ENCODE results near the gene CPNE1. TPM values are rescaled to one million over a fixed set of nuclear protein-coding genes. Genes with fewer than 3 reads are reported as not detected.
A peak's percentile ranks its signal among the peaks of the same experiment; 100 is the strongest.

The CPNE1 gene
- total and polyA plus RNA-seq, 5 donors from 2014 or later = 175 to 398 (median 329) TPM

DNA sequence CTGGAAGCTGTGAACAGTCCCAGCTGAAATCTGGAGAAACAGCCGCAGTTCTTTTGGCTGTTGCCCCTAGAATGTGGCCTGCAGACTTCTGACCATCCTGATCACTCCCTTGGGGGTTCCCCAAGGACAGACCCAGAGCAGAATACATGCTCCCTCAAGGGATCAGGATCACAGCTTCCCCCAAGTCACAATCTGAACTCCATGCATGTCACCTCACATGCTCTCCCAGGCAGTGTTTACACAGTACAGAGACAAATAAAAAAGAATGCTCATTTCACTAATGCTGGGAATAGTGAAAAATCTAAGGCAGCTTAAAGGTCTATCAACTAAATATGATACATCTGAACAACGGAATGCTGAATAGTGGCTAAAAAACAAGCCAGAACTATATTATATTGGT, 28.6 kb downstream of the CPNE1 start:
- Histone ChIP-seq H3K36me3 (ENCODE audit: control insufficient read depth, insufficient read depth, low read length) (peaks cover 16% of the 10 kb centered on the region), H3K4me3 (ENCODE audit: low read depth, low read length) (no peak overlapping the region), H3K4me1 (ENCODE audit: control insufficient read depth, insufficient read depth, low read length, poor library complexity, severe bottlenecking) (peaks cover 5% of the 10 kb centered on the region), H3K27me3 (ENCODE audit: control insufficient read depth, insufficient read depth, low read length) (no peaks in the 10 kb centered on the region), H3K27ac (ENCODE audit: insufficient read depth, low read length, poor library complexity, severe bottlenecking) (no peak overlapping the region), H3K9me3 (ENCODE audit: control insufficient read depth in 2 of 2, low read length in 2 of 2) (no peaks in the 10 kb centered on the region)
- Mint-ChIP-seq H3K4me3 (no peak overlapping the region), H3K9me3 (no peaks in the 10 kb centered on the region), H3K4me1 (peaks cover 32 to 60% (median 53%) of the 10 kb centered on the region in 4 donors), H3K27me3 (no peaks in the 10 kb centered on the region), H3K27ac (peak overlapping the region; percentile 11 to 61 (median 21)), H3K36me3 (peaks cover 4% of the 10 kb centered on the region)
- DNase-seq (no peak), ATAC-seq (ENCODE audit: low read depth in 2 of 2) (no peak)

DNA sequence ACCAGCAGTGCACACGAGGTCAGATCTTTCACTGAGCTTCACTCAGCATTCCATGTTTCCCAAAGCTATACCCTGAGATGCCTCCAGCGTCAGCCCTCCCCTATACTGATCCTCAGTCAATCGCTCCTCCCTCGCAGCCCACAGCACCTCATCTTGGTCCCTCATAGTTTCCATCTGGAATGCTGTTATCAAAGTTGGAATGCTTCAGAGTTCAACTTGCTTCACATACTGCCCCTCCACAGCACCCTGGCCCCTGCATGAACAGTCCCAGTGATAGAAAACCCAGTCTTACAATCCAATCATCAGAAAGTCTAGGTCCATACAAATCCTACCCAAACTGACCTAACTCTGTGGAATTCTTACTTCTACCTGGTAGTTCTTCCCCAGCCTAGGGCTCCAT, 29.0 kb downstream of the CPNE1 start:
- peak overlapping the region in 1 of 4 donors; percentile 20 for H3K4me3 Mint-ChIP-seq
- H3K4me1 Mint-ChIP-seq = peaks cover 29 to 55% (median 49%) of the 10 kb centered on the region in 4 donors
- Histone ChIP-seq H3K4me3 (ENCODE audit: low read depth, low read length) (no peak overlapping the region), H3K9me3 (ENCODE audit: control insufficient read depth in 2 of 2, low read length in 2 of 2) (no peaks in the 10 kb centered on the region), H3K4me1 (ENCODE audit: control insufficient read depth, insufficient read depth, low read length, poor library complexity, severe bottlenecking) (peaks cover 5% of the 10 kb centered on the region), H3K36me3 (ENCODE audit: control insufficient read depth, insufficient read depth, low read length) (peaks cover 21% of the 10 kb centered on the region), H3K27ac (ENCODE audit: insufficient read depth, low read length, poor library complexity, severe bottlenecking) (no peak overlapping the region), H3K27me3 (ENCODE audit: control insufficient read depth, insufficient read depth, low read length) (no peaks in the 10 kb centered on the region)
- no peak for DNase-seq
- no peak for ATAC-seq (ENCODE audit: low read depth in 2 of 2)
- H3K36me3 Mint-ChIP-seq = peaks cover 4% of the 10 kb centered on the region
- H3K27ac Mint-ChIP-seq = peak overlapping the region in 2 of 3 donors; percentile 61 to 78
- no peaks in the 10 kb centered on the region for H3K9me3 Mint-ChIP-seq
- H3K27me3 Mint-ChIP-seq = no peaks in the 10 kb centered on the region

DNA sequence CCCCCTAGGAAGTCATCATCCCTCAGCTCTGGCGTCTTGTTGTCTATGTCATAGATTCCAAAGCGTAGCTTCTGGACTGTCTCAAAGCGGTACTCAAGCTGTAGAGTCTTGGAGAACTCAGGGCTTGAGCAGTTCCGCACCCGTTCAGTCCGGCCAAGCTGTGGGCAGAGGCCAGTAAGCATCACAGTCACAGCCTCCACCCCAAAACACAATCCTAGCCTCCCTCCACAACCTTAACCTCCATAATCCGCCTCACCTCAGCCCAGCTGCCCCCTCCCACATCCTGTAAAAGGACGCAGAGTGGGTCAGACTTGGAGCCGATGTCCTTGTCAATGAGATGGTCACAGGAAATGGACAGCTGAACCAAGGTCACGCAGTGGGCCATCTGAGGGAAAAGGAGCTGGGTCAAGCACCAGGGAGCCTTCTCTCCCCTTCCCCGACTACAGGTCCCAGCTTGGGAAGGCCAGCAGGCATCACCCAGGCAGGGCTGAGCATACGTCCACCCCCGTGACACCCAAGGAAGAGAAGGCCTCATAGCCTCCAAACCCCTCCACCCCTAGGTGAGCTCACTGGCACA, 32.1 kb downstream of the CPNE1 start:
- Histone ChIP-seq H3K9me3 (ENCODE audit: control insufficient read depth in 2 of 2, low read length in 2 of 2) (no peaks in the 10 kb centered on the region), H3K27me3 (ENCODE audit: control insufficient read depth, insufficient read depth, low read length) (no peaks in the 10 kb centered on the region), H3K36me3 (ENCODE audit: control insufficient read depth, insufficient read depth, low read length) (peaks cover 44% of the 10 kb centered on the region), H3K4me3 (ENCODE audit: low read depth, low read length) (no peak overlapping the region), H3K4me1 (ENCODE audit: control insufficient read depth, insufficient read depth, low read length, poor library complexity, severe bottlenecking) (peaks cover 5% of the 10 kb centered on the region), H3K27ac (ENCODE audit: insufficient read depth, low read length, poor library complexity, severe bottlenecking) (no peak overlapping the region)
- peak overlapping the region in 2 of 3 donors; percentile 31 to 76 for H3K27ac Mint-ChIP-seq
- H3K27me3 Mint-ChIP-seq = no peaks in the 10 kb centered on the region
- H3K9me3 Mint-ChIP-seq = no peaks in the 10 kb centered on the region
- H3K4me3 Mint-ChIP-seq = no peak overlapping the region
- no peak for ATAC-seq (ENCODE audit: low read depth in 2 of 2)
- DNase-seq = no peak
- H3K36me3 Mint-ChIP-seq = peaks cover 19% of the 10 kb centered on the region
- H3K4me1 Mint-ChIP-seq = peaks cover 8 to 31% (median 26%) of the 10 kb centered on the region in 4 donors

DNA sequence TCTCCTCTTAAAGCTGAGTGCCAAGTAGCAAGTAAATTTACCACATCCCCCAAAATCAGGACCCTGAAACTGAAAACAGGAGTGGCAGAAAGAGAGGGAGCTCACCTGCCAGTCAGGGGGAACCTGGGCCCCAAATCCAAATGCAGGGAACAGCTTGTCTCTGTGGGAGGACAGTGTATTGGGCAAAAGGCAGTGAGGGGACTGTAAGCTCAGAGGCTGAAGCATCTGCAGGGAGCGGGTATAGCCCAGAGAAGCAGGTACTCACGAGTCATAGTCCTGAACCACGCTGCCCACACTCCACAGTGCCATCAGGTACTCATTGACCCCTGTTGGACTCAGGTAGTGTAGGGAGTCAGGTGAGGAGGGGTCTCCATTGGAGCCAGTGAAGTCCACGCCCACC, 34.1 kb downstream of the CPNE1 start:
- Histone ChIP-seq H3K4me1 (ENCODE audit: control insufficient read depth, insufficient read depth, low read length, poor library complexity, severe bottlenecking) (no peaks in the 10 kb centered on the region), H3K27ac (ENCODE audit: insufficient read depth, low read length, poor library complexity, severe bottlenecking) (no peak overlapping the region), H3K4me3 (ENCODE audit: low read depth, low read length) (no peak overlapping the region), H3K27me3 (ENCODE audit: control insufficient read depth, insufficient read depth, low read length) (no peaks in the 10 kb centered on the region), H3K9me3 (ENCODE audit: control insufficient read depth in 2 of 2, low read length in 2 of 2) (no peaks in the 10 kb centered on the region), H3K36me3 (ENCODE audit: control insufficient read depth, insufficient read depth, low read length) (peaks cover 62% of the 10 kb centered on the region)
- peaks cover 0 to 17% (median 14%) of the 10 kb centered on the region in 4 donors for H3K4me1 Mint-ChIP-seq
- H3K9me3 Mint-ChIP-seq = no peaks in the 10 kb centered on the region
- H3K27me3 Mint-ChIP-seq = no peaks in the 10 kb centered on the region
- no peak overlapping the region for H3K4me3 Mint-ChIP-seq
- no peak overlapping the region for H3K27ac Mint-ChIP-seq
- H3K36me3 Mint-ChIP-seq = peaks cover 32% of the 10 kb centered on the region
- ATAC-seq (ENCODE audit: low read depth in 2 of 2) (no peak), DNase-seq (no peak)

DNA sequence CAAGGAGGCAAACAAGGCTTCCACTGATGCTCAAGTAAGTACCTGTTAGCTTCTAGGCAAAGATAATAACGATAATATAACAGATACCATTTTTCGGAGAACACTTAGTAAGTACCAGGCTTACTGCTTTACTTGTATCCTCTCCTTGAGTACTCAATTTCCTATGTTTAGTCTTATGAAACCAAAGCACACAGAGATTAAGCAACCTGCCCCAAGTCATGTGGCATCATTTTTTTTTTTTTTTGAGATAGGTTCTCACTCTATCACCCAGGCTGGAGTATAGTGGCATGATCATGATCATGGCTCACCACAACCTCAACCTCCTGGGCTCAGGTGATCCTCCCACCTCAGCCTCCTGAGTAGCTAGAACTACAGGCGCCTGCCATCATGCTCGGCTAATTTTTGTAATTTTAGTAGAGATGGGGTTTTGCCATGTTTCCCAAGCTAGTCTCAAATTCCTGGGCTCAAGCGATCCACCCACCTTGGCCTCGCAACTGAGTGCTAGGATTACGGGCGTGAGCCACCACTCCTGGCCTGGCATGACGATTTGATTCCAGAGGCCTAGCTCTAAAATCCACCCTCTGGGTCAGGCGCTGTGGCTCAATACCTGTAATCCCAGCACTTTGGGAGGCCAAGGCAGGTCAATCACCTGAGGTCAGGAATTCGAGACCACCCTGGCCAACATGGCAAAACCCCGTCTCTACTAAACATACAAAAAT, 35.1 kb downstream of the CPNE1 start:
- Mint-ChIP-seq H3K27ac (peak overlapping the region in 1 of 3 donors; percentile 64), H3K4me3 (no peak overlapping the region), H3K27me3 (no peaks in the 10 kb centered on the region), H3K4me1 (peaks cover 0 to 9% (median 5%) of the 10 kb centered on the region in 4 donors), H3K36me3 (peaks cover 36% of the 10 kb centered on the region), H3K9me3 (no peaks in the 10 kb centered on the region)
- ATAC-seq (ENCODE audit: low read depth in 2 of 2) (no peak), DNase-seq (no peak)
- H3K27ac ChIP-seq (ENCODE audit: insufficient read depth, low read length, poor library complexity, severe bottlenecking) = no peak overlapping the region
- no peaks in the 10 kb centered on the region for H3K27me3 ChIP-seq (ENCODE audit: control insufficient read depth, insufficient read depth, low read length)
- no peaks in the 10 kb centered on the region for H3K4me1 ChIP-seq (ENCODE audit: control insufficient read depth, insufficient read depth, low read length, poor library complexity, severe bottlenecking)
- H3K9me3 ChIP-seq (ENCODE audit: control insufficient read depth in 2 of 2, low read length in 2 of 2) = no peaks in the 10 kb centered on the region
- no peak overlapping the region for H3K4me3 ChIP-seq (ENCODE audit: low read depth, low read length)
- H3K36me3 ChIP-seq (ENCODE audit: control insufficient read depth, insufficient read depth, low read length) = peaks cover 67% of the 10 kb centered on the region

DNA sequence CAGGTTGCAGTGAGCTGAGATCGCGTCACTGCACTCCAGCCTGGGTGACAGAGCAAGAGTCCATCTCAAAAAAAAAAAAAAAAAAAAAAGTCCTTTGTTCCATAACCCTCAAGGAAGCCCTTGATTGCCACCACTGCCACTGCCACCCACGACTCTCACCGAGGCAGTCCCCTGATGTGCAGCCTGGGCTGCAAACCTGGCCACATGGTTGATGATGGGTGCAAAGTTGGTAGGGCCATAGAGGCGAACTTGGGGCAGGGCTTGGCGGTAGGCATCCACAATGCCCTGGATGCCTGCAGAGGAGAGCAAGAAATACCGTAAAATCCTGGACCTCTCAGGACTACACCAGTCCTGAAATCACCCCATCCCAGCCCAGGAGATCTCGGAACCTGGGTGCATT, 37.6 kb downstream of the CPNE1 start:
- no peaks in the 10 kb centered on the region for H3K27me3 Mint-ChIP-seq
- H3K27ac ChIP-seq (ENCODE audit: insufficient read depth, low read length, poor library complexity, severe bottlenecking) = no peak overlapping the region
- no peak overlapping the region for H3K27ac Mint-ChIP-seq
- H3K36me3 ChIP-seq (ENCODE audit: control insufficient read depth, insufficient read depth, low read length) = peaks cover 62% of the 10 kb centered on the region
- no peak for ATAC-seq (ENCODE audit: low read depth in 2 of 2)
- no peaks in the 10 kb centered on the region for H3K9me3 ChIP-seq (ENCODE audit: control insufficient read depth in 2 of 2, low read length in 2 of 2)
- no peak overlapping the region for H3K4me3 Mint-ChIP-seq
- no peaks in the 10 kb centered on the region for H3K4me1 Mint-ChIP-seq
- no peaks in the 10 kb centered on the region for H3K4me1 ChIP-seq (ENCODE audit: control insufficient read depth, insufficient read depth, low read length, poor library complexity, severe bottlenecking)
- DNase-seq = no peak
- no peaks in the 10 kb centered on the region for H3K9me3 Mint-ChIP-seq
- peaks cover 32% of the 10 kb centered on the region for H3K36me3 Mint-ChIP-seq
- H3K4me3 ChIP-seq (ENCODE audit: low read depth, low read length) = no peak overlapping the region
- H3K27me3 ChIP-seq (ENCODE audit: control insufficient read depth, insufficient read depth, low read length) = no peaks in the 10 kb centered on the region

DNA sequence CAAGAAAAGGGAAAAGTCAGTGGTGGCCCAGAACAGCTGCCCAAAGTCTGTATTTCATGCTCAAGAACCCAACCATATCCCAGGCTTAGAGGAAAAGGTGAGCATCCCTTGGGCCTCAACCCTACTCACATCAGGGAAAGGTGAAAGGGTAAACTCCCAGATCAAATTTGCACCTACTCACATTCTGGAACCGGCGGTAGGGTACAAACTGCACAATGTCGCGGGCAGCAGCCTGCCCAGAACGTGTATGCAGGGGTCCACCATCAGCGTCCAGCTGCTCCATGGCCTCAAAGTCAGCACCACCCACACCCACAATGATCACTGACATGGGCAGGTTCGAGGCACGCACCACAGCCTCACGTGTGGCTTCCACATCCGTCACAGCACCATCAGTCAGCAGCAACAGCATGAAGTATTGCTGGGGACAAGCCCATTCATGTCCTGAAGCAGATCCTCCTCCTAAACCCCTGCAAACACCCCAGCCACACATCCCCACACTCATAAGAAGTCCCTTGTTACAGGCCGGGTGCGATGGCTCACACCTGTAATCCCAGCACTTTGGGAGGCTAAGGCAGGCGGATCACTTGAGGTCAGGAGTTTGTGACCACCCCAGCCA, 38.2 kb downstream of the CPNE1 start:
- H3K27ac Mint-ChIP-seq = no peak overlapping the region

More for the DNA sequence above, 38.2 kb downstream of the CPNE1 start:
- H3K4me3 Mint-ChIP-seq = no peak overlapping the region
- no peaks in the 10 kb centered on the region for H3K27me3 Mint-ChIP-seq
- Histone ChIP-seq H3K4me3 (ENCODE audit: low read depth, low read length) (no peak overlapping the region), H3K4me1 (ENCODE audit: control insufficient read depth, insufficient read depth, low read length, poor library complexity, severe bottlenecking) (no peaks in the 10 kb centered on the region), H3K27me3 (ENCODE audit: control insufficient read depth, insufficient read depth, low read length) (no peaks in the 10 kb centered on the region), H3K27ac (ENCODE audit: insufficient read depth, low read length, poor library complexity, severe bottlenecking) (no peak overlapping the region), H3K36me3 (ENCODE audit: control insufficient read depth, insufficient read depth, low read length) (peaks cover 57% of the 10 kb centered on the region), H3K9me3 (ENCODE audit: control insufficient read depth in 2 of 2, low read length in 2 of 2) (no peaks in the 10 kb centered on the region)
- H3K9me3 Mint-ChIP-seq = no peaks in the 10 kb centered on the region
- no peak for ATAC-seq (ENCODE audit: low read depth in 2 of 2)
- no peak for DNase-seq
- peaks cover 33% of the 10 kb centered on the region for H3K36me3 Mint-ChIP-seq
- H3K4me1 Mint-ChIP-seq = no peaks in the 10 kb centered on the region
